LNCAP (cell line): Measurements from ENCODE around the gene ARID1B.

Experiments used
- CTCF ChIP-seq: fragments of 450-650 bp; IDR thresholded peaks from 2 replicates; pipeline ENCODE4 v1.5.1; 2017; ENCODE audit warnings: mild to moderate bottlenecking

ARID1B gene

DNA sequence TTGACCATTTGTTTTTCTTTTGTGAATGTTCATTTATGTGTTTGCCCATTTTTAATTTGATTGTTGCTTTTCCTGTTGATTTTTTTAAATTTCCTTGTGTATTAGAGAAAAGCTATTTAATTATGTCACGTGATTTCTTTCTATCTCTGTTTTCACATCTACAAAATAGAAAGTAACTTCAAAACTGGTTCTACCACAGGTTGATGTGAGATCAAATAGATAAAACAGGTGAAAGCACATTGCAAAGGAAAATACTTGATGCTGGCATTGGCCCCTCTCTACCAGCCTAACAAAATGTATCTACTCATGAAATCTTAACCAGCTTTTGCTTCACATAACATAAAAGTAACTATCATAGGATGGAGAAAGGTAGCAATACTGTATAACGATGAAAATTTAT is 416.9 kb downstream of the ARID1B start:
- no peak for TF ChIP-seq CTCF

- no peak for TF ChIP-seq CTCF
Observed at GRCh38 chr6:157194643-157195042, 417.5 kb downstream of the ARID1B start.

GRCh38 chr6:157196391-157196790 is 419.2 kb downstream of the ARID1B start:
- no peak for TF ChIP-seq CTCF

DNA sequence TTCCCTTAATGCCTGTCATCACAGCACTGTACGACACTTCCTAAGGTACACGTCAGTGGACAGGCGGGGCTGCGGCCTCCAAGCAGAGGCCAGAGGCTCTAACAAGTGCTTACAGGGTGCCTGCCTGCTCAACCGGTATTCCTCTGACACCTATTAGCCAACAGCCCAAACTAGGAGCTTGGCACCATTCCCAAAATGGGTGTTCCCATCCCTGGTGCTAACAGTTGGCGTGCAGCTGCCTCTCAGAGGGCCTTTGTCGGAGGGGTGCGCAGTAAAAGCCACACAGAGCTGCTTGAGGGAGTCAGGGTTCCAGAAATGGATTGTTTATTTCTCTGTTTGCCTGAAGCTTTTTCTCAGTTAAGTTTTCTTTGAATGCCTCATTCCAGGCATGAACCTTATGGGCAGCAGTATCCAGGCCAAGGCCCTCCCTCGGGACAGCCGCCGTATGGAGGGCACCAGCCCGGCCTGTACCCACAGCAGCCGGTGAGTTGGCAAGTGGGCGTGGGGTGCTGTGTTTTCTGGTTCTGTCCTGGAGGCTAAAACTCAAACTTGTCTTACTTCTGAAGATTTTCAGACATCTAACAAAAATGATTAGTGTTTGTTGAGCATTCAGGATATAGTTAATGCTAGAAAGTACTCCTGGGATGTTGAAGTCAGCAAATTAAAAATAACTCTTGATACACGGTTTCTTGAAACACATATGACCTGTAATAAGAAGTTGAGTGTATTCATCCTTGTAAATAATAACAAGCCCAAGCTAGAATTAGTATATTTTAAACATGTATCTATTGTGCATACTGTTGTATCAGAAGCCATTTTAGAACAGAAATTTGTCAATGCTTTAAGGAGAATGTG is 421.5 kb downstream of the ARID1B start:
- TF ChIP-seq CTCF, result no peak

DNA sequence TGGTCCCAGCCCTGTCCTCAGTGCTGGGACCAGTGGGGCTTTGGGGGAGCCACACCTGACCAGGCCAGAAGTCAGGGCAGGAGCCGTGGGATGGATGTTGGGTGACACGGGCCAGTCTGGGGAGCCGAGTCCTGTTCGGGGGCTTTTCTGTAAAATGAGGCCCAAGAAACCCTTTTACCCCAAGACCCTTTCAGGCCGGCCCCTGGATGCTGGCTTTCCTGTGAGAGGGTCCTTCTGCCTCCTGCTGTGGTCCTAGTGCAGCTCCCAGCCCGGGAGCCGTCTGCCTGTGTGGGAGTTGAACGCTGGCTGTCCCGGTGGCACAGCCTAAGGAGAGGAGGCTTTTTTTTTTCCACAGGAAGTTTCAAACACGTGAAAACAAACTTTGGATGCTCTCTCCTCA is 422.9 kb downstream of the ARID1B start:
- no peak for TF ChIP-seq CTCF

DNA sequence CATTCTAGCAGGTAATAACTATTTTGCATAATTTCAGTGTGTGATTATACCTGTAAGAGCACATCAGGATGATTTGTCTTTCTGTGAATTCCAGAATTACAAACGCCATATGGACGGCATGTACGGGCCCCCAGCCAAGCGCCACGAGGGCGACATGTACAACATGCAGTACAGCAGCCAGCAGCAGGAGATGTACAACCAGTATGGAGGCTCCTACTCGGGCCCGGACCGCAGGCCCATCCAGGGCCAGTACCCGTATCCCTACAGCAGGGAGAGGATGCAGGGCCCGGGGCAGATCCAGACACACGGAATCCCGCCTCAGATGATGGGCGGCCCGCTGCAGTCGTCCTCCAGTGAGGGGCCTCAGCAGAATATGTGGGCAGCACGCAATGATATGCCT is 423.4 kb downstream of the ARID1B start:
- TF ChIP-seq CTCF, result no peak

DNA sequence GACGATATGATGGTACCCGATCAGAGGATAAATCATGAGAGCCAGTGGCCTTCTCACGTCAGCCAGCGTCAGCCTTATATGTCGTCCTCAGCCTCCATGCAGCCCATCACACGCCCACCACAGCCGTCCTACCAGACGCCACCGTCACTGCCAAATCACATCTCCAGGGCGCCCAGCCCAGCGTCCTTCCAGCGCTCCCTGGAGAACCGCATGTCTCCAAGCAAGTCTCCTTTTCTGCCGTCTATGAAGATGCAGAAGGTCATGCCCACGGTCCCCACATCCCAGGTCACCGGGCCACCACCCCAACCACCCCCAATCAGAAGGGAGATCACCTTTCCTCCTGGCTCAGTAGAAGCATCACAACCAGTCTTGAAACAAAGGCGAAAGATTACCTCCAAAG is 423.9 kb downstream of the ARID1B start:
- TF ChIP-seq CTCF, result no peak
